NCI-H1105 treated with DMSO at 0.1 percent for 48 hours (cell line): Measurements from ENCODE around the gene ZPBP.

Experiments
- DNase-seq: peaks from one replicate; lab custom pipeline; 2025; lab: John Stamatoyannopoulos, UW

The ZPBP gene

GRCh38 chr7:50092579-50093491, at the start of gene ZPBP:
Gene ZPBP, minus strand, starts transcription at chr7:50093246. Its CDS starts 52 bp downstream, at chr7:50093194.
- peak; percentile 53 for DNase-seq

GRCh38 chr7:50142425-50143017, 49.5 kb upstream of the ZPBP start:
- peak; percentile 22 for DNase-seq

- no peak for DNase-seq
Observed at GRCh38 chr7:50141854-50142253, 48.8 kb upstream of the ZPBP start.

DNA sequence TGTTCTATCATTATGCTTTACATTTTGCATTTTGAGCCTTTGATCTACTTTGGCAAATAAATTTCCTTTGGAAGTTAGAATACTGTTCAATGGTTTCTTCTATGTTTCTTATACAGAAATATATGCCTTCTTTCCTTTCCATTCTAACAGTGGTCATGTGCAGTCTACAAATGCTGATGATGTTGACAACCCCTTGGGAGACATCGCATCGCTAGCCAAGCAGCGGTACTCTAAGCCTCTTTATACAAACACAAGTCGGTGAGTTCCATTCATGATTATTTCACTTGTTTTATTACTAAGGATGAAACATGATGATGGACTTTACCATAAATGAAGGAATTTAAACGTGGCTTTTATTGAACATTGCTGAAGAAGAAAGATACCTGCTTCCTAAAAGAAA, 48.1 kb upstream of the ZPBP start:
- DNase-seq: no peak

- DNase-seq: no peak
Observed at GRCh38 chr7:50140688-50141087, 47.6 kb upstream of the ZPBP start.

GRCh38 chr7:50138101-50138500, 45.1 kb upstream of the ZPBP start:
- no peak for DNase-seq

- no peak for DNase-seq
Observed at GRCh38 chr7:50125766-50126165, 32.7 kb upstream of the ZPBP start.

GRCh38 chr7:50121286-50121685, 28.2 kb upstream of the ZPBP start:
- no peak for DNase-seq

DNA sequence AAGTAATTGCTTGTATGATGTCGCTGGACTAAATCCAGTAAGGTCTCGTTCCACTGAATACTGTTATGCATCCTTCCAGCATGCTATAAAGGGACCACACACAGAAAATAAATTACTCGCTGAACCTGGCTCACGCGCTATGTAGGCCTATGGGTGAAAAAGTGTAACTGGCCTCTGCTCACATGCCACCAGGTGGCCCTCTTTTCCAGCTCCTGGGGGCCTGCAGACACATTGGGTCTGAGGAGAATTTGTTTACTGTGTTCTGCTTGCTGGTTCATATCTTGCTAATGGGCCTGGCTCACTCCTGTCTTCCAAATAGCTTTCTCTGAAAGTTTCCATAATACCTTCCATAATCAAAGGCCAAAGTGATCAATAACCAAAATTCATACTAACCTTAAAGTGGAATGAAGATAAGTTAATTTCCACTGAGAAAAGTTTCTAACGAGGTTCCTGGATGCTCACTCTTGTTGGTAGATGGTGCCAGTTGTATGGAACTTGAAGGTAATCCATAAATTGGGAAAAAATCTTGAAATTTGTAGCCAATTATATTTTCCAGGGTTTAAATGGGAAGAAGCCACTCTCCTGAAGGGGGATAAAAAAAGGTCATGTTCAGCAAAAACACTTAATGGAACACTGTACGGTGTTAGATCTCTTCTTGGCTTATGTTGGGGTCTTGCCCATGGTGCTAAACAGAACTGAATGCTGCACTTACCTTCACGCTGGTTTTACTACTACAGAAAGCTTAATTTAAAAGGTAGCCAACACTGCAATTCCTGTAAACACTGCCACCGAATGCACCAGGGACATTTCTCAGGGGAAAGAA, 27.0 kb upstream of the ZPBP start:
- no peak for DNase-seq

DNA sequence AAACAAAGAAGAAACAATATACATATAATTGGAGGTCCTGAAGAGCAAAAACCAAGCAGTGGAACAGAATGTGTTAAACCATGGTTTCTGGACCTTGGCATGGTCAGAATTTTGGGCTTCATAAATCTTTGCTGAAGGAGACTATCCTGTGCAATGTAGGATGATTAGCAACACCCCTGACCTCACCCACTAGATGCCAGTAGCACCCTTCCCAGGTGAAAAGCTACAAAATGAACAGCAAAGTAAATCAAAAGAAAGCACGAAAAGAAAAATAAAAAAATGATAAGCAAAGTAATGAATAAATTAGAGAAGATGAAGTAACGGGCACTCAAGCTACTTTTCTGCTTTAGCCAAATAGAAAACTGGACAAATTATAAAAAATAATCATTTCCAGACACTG, 19.2 kb upstream of the ZPBP start:
- no peak for DNase-seq

GRCh38 chr7:50101873-50102272, 8.8 kb upstream of the ZPBP start:
- DNase-seq: no peak

- DNase-seq: no peak
Observed at GRCh38 chr7:50095634-50096033, 2.6 kb upstream of the ZPBP start.

- no peak for DNase-seq
Observed at GRCh38 chr7:50088463-50089129, 4.5 kb downstream of the ZPBP start.

- no peak for DNase-seq
Observed at GRCh38 chr7:50085344-50085743, 7.7 kb downstream of the ZPBP start.

GRCh38 chr7:50073093-50073492, 20.0 kb downstream of the ZPBP start:
- DNase-seq: no peak

GRCh38 chr7:50069613-50070012, 23.4 kb downstream of the ZPBP start:
- no peak for DNase-seq

GRCh38 chr7:50068850-50069551, 24.0 kb downstream of the ZPBP start:
- DNase-seq: peak; percentile 92

- peak; percentile 70 for DNase-seq
Observed at GRCh38 chr7:50068026-50068425, 25.0 kb downstream of the ZPBP start.

- no peak for DNase-seq
Observed at GRCh38 chr7:50062951-50063350, 30.1 kb downstream of the ZPBP start.

DNA sequence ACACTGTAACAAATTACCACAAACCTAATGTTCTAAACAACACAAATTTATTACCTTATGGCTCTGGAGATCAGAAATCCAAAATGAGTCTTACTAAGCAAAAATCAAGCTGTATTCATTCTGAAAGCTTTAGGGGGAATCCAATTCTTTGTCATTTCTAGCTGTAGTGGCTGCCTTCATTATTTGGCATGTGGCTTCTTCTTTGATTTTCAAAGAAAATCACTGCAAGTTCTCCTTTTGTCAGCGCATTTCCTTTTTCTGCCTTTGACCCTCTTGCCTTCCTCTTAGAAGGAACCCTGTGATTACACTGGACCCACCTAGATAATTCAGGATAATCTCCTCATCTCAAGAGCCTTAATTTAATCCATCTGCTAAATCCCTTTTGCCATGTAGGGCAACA, 36.9 kb downstream of the ZPBP start:
- no peak for DNase-seq

DNA sequence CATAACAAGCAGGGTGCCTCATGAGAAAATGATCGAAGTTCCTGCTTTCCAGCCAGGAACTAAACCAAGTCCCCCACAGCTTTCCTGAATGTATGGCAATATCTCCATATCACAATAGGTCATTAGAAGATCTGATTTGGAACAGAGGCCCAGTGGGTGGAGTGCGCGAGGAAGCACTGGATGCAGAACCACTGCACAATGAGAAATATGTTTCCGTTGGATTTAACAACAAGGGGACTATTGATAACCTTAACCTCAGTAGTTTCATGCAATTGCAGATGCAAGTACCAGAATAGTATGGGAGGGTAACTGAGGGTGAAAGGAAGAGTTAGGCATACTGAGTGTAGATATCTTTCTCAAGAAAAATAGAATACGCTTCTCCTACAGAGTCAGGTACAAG, 45.3 kb downstream of the ZPBP start:
- DNase-seq: no peak
